AG09319 (cell line): ENCODE data around the gene FANK1.

Source experiments
- DNase-seq: peaks from one replicate; pipeline ENCODE4 v3.0.0-alpha.2; 2010; ENCODE audit warnings: low read depth; ENCODE audit errors: extremely low read depth
- CTCF ChIP-seq: IDR thresholded peaks from 2 replicates; pipeline ENCODE4 v1.5.1; 2011; ENCODE audit warnings: low read depth, mild to moderate bottlenecking, inconsistent platforms, low read length, moderate library complexity

FANK1 gene

GRCh38 chr10:125984865-125985495 lies 88.6 kb downstream of the FANK1 start:
- DNase-seq = no peak
- no peak for TF ChIP-seq CTCF

GRCh38 chr10:125985557-125986240 lies 89.3 kb downstream of the FANK1 start:
- DNase-seq = no peak
- no peak for TF ChIP-seq CTCF

GRCh38 chr10:125989791-125990190 lies 93.4 kb downstream of the FANK1 start:
- no peak for TF ChIP-seq CTCF

GRCh38 chr10:125990974-125991373 lies 94.6 kb downstream of the FANK1 start:
- TF ChIP-seq CTCF = no peak

More at GRCh38 chr10:125989791-125990190, 93.4 kb downstream of the FANK1 start:
- no peak for DNase-seq

GRCh38 chr10:125991392-125991791 lies 95.0 kb downstream of the FANK1 start:
- no peak for TF ChIP-seq CTCF
- DNase-seq = no peak

More at GRCh38 chr10:125990974-125991373, 94.6 kb downstream of the FANK1 start:
- DNase-seq = no peak

GRCh38 chr10:125992254-125992653 lies 95.9 kb downstream of the FANK1 start:
- no peak for TF ChIP-seq CTCF
- DNase-seq = no peak

GRCh38 chr10:125994601-125995000 lies 98.2 kb downstream of the FANK1 start:
- no peak for TF ChIP-seq CTCF
- no peak for DNase-seq
